ENCODE results near the gene GPA33. TPM values are rescaled to one million over a fixed set of nuclear protein-coding genes. Genes with fewer than 3 reads are reported as not detected.

GPA33 gene
- total and polyA plus RNA-seq, 12 donors, result 0.03 to 0.79 (median 0.21) TPM; not detected in 6

DNA sequence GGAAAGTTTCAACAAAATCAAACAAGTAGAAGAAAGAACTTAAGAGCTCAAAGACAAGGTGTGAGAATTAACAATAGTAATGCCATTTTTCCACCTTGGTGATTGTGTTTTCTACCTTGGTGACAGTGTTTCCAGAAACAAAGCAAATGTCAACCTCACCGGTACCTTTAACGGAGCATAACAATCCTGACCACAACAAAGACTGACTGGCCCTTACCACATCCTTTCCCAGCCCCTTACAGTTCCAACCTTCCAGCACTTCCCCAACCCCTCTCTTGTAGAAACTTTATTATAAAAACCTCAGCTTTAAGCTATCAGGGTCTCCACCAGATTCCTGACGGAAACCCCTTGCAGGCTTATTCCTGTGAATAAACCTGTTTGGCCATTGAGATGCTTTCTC is 20.4 kb upstream of the GPA33 start:
- no peaks in the 10 kb centered on the region for H3K27me3 ChIP-seq
- 77 to 84% (median 82%) methylated on average over 3 of the region's 3 CpGs for WGBS, 4 donors
- no peaks in the 10 kb centered on the region for H3K9me3 ChIP-seq (replicated peaks in 1 of 3)
- no peaks in the 10 kb centered on the region for H3K4me1 ChIP-seq (replicated peaks in 1 of 2)
- no peaks in the 10 kb centered on the region for H3K36me3 ChIP-seq (replicated peaks in 1 of 2)
- no peak for DNase-seq
- H3K4me3 ChIP-seq, result no peak overlapping the region
- TF ChIP-seq POLR2A (IDR thresholded peaks at IDR 0.05), result no peak
- TF ChIP-seq, protein P1, sequence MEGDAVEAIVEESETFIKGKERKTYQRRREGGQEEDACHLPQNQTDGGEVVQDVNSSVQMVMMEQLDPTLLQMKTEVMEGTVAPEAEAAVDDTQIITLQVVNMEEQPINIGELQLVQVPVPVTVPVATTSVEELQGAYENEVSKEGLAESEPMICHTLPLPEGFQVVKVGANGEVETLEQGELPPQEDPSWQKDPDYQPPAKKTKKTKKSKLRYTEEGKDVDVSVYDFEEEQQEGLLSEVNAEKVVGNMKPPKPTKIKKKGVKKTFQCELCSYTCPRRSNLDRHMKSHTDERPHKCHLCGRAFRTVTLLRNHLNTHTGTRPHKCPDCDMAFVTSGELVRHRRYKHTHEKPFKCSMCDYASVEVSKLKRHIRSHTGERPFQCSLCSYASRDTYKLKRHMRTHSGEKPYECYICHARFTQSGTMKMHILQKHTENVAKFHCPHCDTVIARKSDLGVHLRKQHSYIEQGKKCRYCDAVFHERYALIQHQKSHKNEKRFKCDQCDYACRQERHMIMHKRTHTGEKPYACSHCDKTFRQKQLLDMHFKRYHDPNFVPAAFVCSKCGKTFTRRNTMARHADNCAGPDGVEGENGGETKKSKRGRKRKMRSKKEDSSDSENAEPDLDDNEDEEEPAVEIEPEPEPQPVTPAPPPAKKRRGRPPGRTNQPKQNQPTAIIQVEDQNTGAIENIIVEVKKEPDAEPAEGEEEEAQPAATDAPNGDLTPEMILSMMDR (IDR thresholded peaks at IDR 0.05), result no peak
- intact Hi-C loops (cut with DNase I), result no loop called here
- no peak overlapping the region for H3K27ac ChIP-seq

DNA sequence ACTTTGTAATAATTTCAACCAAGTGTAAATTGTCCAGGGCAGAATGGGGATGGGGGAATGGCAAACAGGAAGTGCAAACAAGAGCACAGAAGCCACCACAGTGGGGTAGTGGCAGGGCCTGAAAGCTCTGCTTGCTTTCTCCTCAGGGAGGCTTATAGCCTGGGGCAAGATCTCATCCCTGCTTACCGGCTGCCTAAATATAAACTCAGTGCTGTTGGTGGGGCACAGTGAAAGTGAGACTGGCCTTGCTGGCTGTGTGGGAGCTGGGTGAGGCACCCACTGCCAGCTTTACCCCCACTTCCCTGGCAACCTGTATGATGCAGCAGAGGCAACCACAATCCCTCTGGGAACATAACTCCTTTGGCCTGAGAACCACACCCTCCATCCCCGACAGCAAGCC is 18.9 kb upstream of the GPA33 start:
- intact Hi-C loops (cut with DNase I), result no loop called here
- TF ChIP-seq, protein P1 (IDR thresholded peaks at IDR 0.05), result no peak
- no peak for TF ChIP-seq POLR2A (IDR thresholded peaks at IDR 0.05)
- no peak overlapping the region for H3K27ac ChIP-seq
- H3K4me3 ChIP-seq, result no peak overlapping the region
- H3K9me3 ChIP-seq (replicated peaks in 1 of 3), result no peaks in the 10 kb centered on the region
- no peak for DNase-seq
- 68 to 86% (median 77%) methylated on average over 1 to 2 of the region's 2 CpGs for WGBS, 4 donors
- H3K4me1 ChIP-seq (replicated peaks in 1 of 2), result no peaks in the 10 kb centered on the region
- no peaks in the 10 kb centered on the region for H3K36me3 ChIP-seq (replicated peaks in 1 of 2)
- H3K27me3 ChIP-seq, result no peaks in the 10 kb centered on the region

DNA sequence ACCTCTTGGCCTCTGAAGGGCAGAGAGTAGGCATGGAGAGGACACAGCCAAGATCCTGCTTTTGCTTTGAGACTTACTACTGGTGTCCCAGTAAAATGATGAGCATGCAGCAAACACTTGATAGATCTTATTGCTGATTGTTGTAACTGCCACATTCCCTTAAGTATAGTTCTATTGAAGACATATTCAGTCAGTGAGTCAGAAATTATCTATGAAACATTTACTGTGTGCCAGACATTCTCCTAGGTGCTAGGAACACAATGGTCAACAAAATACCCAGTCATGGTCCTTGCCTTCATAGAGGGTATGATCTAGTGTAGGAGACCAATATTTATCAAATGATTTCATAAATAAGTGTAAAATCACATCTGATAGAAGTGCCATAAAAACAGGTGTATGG is 17.3 kb upstream of the GPA33 start:
- Histone ChIP-seq H3K4me3 (no peak overlapping the region), H3K9me3 (replicated peaks in 1 of 3) (no peaks in the 10 kb centered on the region), H3K27me3 (no peaks in the 10 kb centered on the region), H3K36me3 (replicated peaks in 1 of 2) (no peaks in the 10 kb centered on the region), H3K27ac (no peak overlapping the region), H3K4me1 (replicated peaks in 1 of 2) (no peaks in the 10 kb centered on the region)
- DNase-seq, result no peak
- TF ChIP-seq, protein P1 (IDR thresholded peaks at IDR 0.05), result no peak
- no peak for TF ChIP-seq POLR2A (IDR thresholded peaks at IDR 0.05)
- intact Hi-C loops (cut with DNase I), result no loop called here

DNA sequence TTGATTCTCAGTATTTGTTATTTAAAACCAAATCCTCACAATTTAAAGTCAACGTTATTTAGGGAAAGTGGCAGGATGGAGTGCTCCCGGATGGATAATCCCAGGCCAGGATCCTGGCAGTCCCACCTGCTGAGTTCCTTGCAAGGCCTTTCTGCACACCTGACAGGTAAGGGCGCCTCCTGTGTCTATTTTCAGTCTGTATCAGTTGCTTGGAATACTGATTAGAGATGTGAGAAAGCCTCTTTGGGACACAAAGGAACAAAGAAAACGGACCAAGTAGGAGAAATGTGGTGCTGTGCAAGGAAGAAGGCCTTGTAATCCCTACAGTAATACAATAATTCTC is 15.9 kb upstream of the GPA33 start:
- no peaks in the 10 kb centered on the region for H3K9me3 ChIP-seq (replicated peaks in 1 of 3)
- TF ChIP-seq, protein P1 (IDR thresholded peaks at IDR 0.05), result no peak
- TF ChIP-seq POLR2A (IDR thresholded peaks at IDR 0.05), result no peak
- no peak for DNase-seq
- H3K27me3 ChIP-seq, result no peaks in the 10 kb centered on the region
- no peaks in the 10 kb centered on the region for H3K4me1 ChIP-seq (replicated peaks in 1 of 2)
- no peaks in the 10 kb centered on the region for H3K36me3 ChIP-seq (replicated peaks in 1 of 2)
- 71 to 88% (median 75%) methylated on average over 4 of the region's 4 CpGs for WGBS, 4 donors
- intact Hi-C loops (cut with DNase I), result no loop called here
- no peak overlapping the region for H3K4me3 ChIP-seq
- H3K27ac ChIP-seq, result no peak overlapping the region
